Measurements from ENCODE around the gene PKP2.

DNA sequence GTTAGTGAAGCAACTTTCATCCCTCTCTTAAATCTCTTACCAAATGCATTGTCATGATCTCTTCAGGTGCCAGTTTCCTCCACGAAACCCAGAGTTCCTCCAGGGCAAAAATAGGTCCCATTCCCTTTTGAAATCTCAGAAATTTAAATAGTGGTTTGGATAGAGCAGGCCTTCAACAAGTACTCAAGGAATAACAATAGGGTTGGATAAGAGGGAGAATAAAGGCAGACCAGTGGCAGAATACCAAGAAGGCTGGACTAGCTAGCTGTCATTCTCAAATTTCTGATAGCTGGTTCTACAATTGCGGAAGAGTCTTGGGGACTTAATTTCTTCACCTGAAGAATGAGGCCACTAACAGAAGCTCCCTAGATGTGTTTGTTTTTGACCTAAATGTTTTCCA lies 62.5 kb downstream of the PKP2 start:
- TF ChIP-seq, protein P1, sequence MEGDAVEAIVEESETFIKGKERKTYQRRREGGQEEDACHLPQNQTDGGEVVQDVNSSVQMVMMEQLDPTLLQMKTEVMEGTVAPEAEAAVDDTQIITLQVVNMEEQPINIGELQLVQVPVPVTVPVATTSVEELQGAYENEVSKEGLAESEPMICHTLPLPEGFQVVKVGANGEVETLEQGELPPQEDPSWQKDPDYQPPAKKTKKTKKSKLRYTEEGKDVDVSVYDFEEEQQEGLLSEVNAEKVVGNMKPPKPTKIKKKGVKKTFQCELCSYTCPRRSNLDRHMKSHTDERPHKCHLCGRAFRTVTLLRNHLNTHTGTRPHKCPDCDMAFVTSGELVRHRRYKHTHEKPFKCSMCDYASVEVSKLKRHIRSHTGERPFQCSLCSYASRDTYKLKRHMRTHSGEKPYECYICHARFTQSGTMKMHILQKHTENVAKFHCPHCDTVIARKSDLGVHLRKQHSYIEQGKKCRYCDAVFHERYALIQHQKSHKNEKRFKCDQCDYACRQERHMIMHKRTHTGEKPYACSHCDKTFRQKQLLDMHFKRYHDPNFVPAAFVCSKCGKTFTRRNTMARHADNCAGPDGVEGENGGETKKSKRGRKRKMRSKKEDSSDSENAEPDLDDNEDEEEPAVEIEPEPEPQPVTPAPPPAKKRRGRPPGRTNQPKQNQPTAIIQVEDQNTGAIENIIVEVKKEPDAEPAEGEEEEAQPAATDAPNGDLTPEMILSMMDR (IDR thresholded peaks at IDR 0.05; ENCODE audit: low read depth, low read length, poor library complexity, severe bottlenecking): no peak
- TF ChIP-seq EZH2phosphoT487 (IDR thresholded peaks at IDR 0.05; ENCODE audit: borderline replicate concordance, low read length): no peak
